CD4-positive, alpha-beta T cell treated with Interleukin-10 for 1 hour (primary cell): ENCODE measurements around the gene TMEM213.

ENCODE experiments used
- DNase-seq: peaks from one replicate; pipeline ENCODE4 v3.0.0-alpha.2; 2020

TMEM213 gene

GRCh38 chr7:138878051-138878450 lies 80.3 kb downstream of the TMEM213 start:
- DNase-seq, result no peak

- no peak for DNase-seq
Measured at GRCh38 chr7:138878856-138879255, 81.1 kb downstream of the TMEM213 start.

GRCh38 chr7:138879356-138879755 lies 81.6 kb downstream of the TMEM213 start:
- DNase-seq, result no peak

- no peak for DNase-seq
Measured at GRCh38 chr7:138880881-138881578, 83.2 kb downstream of the TMEM213 start.

- DNase-seq, result no peak
Measured at GRCh38 chr7:138881579-138882188, 83.9 kb downstream of the TMEM213 start.

GRCh38 chr7:138882249-138882648 lies 84.5 kb downstream of the TMEM213 start:
- no peak for DNase-seq

- DNase-seq, result no peak
Measured at GRCh38 chr7:138885383-138886147, 87.8 kb downstream of the TMEM213 start.

- peak; percentile 82 for DNase-seq
Measured at GRCh38 chr7:138886501-138886917, 88.7 kb downstream of the TMEM213 start.

GRCh38 chr7:138887085-138887710 lies 89.4 kb downstream of the TMEM213 start:
- no peak for DNase-seq
